Peyer's patch (tissue), 4 donors: ENCODE results near the gene KCTD1. TPM values are rescaled to one million over a fixed set of nuclear protein-coding genes. Genes with fewer than 3 reads are reported as not detected.

ENCODE experiments used
- DNase-seq, 3 donors: peaks; one replicate each; pipeline ENCODE4 v3.0.0-alpha.2; 2017 to 2019
- H3K27ac ChIP-seq, 4 donors: fragments of 200-600 bp; sonication (generic); one replicate each; pipeline ENCODE4 v1.5.1; 2016 to 2019
- H3K27me3 ChIP-seq, 2 donors: fragments of 200-600 bp; sonication (generic); one replicate each; pipeline ENCODE4 v1.5.1; 2019
- H3K36me3 ChIP-seq, 3 donors: fragments of 200-600 bp; sonication (generic); one replicate each; pipeline ENCODE4 v1.5.1; 2016 to 2019
- H3K4me1 ChIP-seq, 4 donors: fragments of 200-600 bp; sonication (generic); one replicate each; pipeline ENCODE4 v1.5.1; 2016 to 2019
- H3K4me3 ChIP-seq, 4 donors: fragments of 200-600 bp; sonication (generic); 1 replicate in 3 of 4; 2 replicates in 1 of 4; pipeline ENCODE4 v1.5.1; 2016 to 2019; ENCODE audit warnings: mild to moderate bottlenecking in 1 of 4
- H3K9me3 ChIP-seq, 4 donors: fragments of 200-600 bp; sonication (generic); one replicate each; pipeline ENCODE4 v1.5.1; 2016 to 2019; ENCODE audit warnings: mild to moderate bottlenecking in 1 of 4
- CTCF ChIP-seq, 6 experiments: fragments of 450-650 bp in 4 of 6; fragments of 200-600 bp in 2 of 6; sonication (generic) in 1 of 6; IDR thresholded peaks; one replicate each; pipeline ENCODE4 v1.5.1; 2017 to 2019; ENCODE audit warnings: antibody characterized with exemption in 6 of 6, mild to moderate bottlenecking in 3 of 6, moderate library complexity in 1 of 6
- POLR2A ChIP-seq, 2 donors: fragments of 450-650 bp; IDR thresholded peaks; one replicate each; pipeline ENCODE4 v1.5.1; 2017; ENCODE audit warnings: antibody characterized with exemption in 2 of 2, mild to moderate bottlenecking in 2 of 2, moderate library complexity in 2 of 2
- total RNA-seq, 4 donors: library from RNA; depleted of rRNA; stranded (reverse); fragments of >200 nt; gene quantifications; one replicate each; pipeline ENCODE4 v1.1.0, GENCODE V29; 2016

Gene KCTD1
- total RNA-seq, 4 donors from 2014 or later, result 2.5 to 6.3 (median 4.7) TPM

DNA sequence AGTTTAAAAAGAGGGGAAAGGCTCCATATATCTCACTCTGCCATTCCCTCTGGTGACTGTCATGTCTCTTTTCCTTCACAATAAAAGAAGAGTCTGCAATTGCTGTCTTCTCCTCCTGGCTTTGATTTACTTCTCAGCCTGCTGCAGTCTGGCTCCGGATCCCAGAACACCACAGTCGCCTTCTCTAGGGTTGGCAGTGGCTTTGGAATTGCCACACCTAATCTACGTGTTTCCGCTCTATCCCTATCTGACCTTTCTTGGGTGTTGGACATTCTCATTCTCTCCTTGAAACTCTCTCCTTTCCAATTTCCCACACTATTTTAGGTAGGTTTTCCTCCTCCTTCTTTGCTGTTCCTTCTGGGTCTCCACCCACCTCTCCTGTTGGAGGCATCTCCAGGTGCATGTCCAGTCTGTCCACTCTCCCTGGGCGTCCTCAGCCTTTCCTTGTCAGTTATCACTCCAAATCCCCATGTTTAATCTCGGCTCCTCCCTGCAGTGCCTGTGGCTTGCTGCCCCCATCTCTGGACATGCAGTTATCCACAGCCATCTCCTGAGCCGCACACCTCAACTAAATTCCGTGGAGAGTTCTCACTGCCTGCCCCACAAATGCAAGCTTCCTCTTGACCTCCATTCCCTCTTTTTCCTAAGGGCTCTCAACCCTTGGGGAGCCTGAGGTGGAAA is 112.8 kb downstream of the KCTD1 start:
- Histone ChIP-seq H3K4me3 (no peak overlapping the region), H3K27ac (no peak overlapping the region), H3K4me1 (no peaks in the 10 kb centered on the region), H3K9me3 (no peaks in the 10 kb centered on the region), H3K27me3 (no peaks in the 10 kb centered on the region), H3K36me3 (no peaks in the 10 kb centered on the region)
- TF ChIP-seq CTCF (IDR thresholded peaks at IDR 0.05), result no peak
- no peak for TF ChIP-seq POLR2A (IDR thresholded peaks at IDR 0.05)
- DNase-seq, result no peak

GRCh38 chr18:26434887-26435286 is 113.5 kb downstream of the KCTD1 start:
- Histone ChIP-seq H3K36me3 (no peaks in the 10 kb centered on the region), H3K9me3 (no peaks in the 10 kb centered on the region), H3K4me1 (no peaks in the 10 kb centered on the region), H3K27me3 (no peaks in the 10 kb centered on the region), H3K27ac (no peak overlapping the region), H3K4me3 (no peak overlapping the region)
- DNase-seq, result no peak
- TF ChIP-seq CTCF (IDR thresholded peaks at IDR 0.05), result no peak
- no peak for TF ChIP-seq POLR2A (IDR thresholded peaks at IDR 0.05)

DNA sequence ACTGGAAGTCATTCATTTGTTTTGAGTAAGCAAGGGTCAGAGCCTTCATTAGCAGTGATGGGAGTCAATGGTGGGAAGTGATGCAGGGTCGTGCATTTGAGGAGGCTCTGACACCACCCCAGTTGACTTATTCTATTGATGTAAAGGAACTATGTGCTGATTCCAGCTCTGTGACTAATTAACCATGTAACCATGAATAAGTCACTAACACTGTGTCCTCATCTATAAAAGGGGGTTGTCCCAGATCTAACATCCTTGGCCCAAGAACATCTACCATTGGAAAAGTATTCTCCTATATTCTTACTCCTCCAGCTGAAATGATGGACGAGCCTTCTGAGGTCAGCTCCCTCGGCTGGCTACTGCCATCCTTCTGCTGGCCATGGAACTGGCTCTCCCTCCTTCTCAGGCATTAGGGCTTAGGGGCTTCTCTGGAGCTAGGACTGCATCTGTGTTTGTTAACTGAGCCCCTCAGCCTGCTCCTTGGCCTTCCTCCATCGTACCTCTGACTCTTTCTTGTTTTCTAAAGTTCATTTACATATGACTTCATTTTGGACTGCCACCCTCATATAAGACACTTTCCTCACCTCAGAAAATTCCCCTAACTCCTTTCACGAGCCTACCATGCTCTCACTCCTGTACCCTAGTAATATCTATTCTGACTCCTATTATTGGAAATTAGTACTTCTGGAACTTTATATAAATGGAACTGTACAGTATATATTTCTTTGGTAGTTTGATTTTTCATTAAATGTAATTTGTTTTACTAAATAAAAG is 115.5 kb downstream of the KCTD1 start:
- Histone ChIP-seq H3K4me3 (no peak overlapping the region), H3K4me1 (no peaks in the 10 kb centered on the region), H3K9me3 (no peaks in the 10 kb centered on the region), H3K27ac (no peak overlapping the region), H3K27me3 (no peaks in the 10 kb centered on the region), H3K36me3 (no peaks in the 10 kb centered on the region)
- no peak for DNase-seq
- TF ChIP-seq CTCF (IDR thresholded peaks at IDR 0.05), result no peak
- no peak for TF ChIP-seq POLR2A (IDR thresholded peaks at IDR 0.05)

DNA sequence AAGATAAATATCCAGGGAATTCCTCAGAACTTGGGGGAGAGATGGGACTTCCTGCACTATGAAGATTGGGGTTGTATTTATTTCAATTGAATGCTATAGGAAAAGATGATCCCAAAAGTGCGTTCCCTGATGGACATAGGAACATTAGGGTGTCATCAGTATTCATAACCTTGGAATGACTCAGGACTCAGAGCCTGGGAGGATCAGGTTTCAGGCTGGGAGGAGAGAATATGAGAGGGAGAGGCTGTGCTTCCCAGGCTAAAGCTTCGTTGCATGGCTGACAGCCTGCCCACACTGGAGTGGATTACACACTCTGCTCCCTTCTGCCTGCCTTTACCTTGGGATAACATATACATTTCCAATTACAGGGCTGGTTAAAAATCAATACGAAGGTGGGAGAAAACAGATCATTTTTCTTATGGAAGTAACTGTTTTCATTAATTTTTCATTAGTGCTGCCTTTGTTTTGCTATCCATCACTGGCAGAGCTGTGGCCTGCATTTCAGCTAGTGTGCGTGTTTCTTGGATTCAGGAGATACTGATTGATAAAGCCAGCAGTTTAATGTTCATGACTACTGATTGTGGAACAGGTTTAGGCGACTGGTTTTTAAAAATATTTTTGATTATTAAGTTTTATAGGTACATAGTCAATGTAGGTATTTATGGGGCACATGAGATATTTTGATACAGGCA is 118.7 kb downstream of the KCTD1 start:
- no peak overlapping the region for H3K4me3 ChIP-seq
- H3K27me3 ChIP-seq, result no peaks in the 10 kb centered on the region
- H3K36me3 ChIP-seq, result no peaks in the 10 kb centered on the region
- H3K27ac ChIP-seq, result no peak overlapping the region
- H3K9me3 ChIP-seq, result no peaks in the 10 kb centered on the region
- TF ChIP-seq POLR2A (IDR thresholded peaks at IDR 0.05) (no peak), CTCF (IDR thresholded peaks at IDR 0.05) (no peak)
- DNase-seq, result no peak
- H3K4me1 ChIP-seq, result no peaks in the 10 kb centered on the region

DNA sequence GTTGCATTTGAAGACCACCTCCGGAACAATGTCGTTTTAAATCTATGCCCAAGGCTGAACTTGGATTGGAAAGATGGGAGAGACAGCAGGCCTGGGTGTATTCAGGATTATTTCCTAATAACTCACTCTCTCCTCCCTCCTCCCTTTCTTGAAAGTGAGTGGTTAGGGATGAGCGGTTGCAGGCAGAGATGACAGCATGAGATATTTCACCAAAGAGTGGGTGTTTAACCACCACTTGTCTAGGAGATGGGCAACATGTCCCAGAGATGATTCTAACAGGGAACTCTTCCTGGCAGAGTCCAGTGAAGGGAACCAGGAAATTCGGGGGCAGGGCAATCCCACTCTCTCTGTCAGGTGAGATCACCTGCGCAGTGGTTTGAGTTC is 123.2 kb downstream of the KCTD1 start:
- DNase-seq, result no peak
- Histone ChIP-seq H3K4me1 (no peaks in the 10 kb centered on the region), H3K36me3 (no peaks in the 10 kb centered on the region), H3K9me3 (no peaks in the 10 kb centered on the region), H3K4me3 (no peak overlapping the region), H3K27ac (no peak overlapping the region), H3K27me3 (no peaks in the 10 kb centered on the region)
- TF ChIP-seq POLR2A (IDR thresholded peaks at IDR 0.05), result no peak
- no peak for TF ChIP-seq CTCF (IDR thresholded peaks at IDR 0.05)
